ENCODE data around the gene PAOX.

DNA sequence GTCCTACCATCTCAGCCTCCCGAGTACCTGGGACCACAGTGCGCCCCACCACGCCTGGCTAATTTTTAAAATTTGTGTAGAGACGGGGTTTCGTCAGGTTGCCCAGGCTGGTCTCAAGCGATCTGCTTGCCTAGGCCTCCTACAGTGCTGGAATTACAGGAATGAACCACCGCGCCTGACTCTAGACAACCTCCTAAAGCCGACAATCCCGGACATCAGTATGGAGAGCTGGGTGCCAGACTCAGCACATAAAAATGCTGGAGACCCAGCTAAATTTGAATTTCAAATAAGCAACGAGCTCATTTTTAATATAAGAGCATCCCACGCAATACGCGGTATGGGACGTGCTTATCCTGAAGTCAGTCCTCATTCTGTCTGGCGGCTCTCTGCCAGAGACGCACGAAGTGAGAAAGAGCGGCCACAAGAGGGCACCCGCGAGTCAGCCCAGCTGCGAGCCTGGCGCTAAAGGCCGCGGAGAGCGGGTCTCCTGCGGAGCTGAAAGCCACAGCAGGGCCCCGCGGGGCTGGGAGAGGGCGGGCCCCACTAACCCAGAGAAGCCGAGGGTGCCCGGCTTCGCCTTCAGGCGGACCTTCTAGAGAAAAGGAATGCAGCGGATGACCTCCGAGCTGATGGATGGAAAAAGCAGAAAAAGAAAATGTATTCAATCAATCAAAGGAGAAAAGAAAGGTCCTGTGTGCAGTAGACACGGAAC, 49.4 kb upstream of the PAOX start:
- no peak for TF ChIP-seq POLR2A (IDR thresholded peaks at IDR 0.05)
- TF ChIP-seq, protein P1, sequence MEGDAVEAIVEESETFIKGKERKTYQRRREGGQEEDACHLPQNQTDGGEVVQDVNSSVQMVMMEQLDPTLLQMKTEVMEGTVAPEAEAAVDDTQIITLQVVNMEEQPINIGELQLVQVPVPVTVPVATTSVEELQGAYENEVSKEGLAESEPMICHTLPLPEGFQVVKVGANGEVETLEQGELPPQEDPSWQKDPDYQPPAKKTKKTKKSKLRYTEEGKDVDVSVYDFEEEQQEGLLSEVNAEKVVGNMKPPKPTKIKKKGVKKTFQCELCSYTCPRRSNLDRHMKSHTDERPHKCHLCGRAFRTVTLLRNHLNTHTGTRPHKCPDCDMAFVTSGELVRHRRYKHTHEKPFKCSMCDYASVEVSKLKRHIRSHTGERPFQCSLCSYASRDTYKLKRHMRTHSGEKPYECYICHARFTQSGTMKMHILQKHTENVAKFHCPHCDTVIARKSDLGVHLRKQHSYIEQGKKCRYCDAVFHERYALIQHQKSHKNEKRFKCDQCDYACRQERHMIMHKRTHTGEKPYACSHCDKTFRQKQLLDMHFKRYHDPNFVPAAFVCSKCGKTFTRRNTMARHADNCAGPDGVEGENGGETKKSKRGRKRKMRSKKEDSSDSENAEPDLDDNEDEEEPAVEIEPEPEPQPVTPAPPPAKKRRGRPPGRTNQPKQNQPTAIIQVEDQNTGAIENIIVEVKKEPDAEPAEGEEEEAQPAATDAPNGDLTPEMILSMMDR (IDR thresholded peaks at IDR 0.05): peak; percentile 87 to 97 (median 92)
